Measurements from ENCODE around the gene HLCS. TPM values are rescaled to one million over a fixed set of nuclear protein-coding genes. Genes with fewer than 3 reads are reported as not detected.

Gene HLCS
- polyA plus RNA-seq, 1 donor (not counting 4 experiments of a cell fraction or from before 2014, with no cell fraction given): 11.5 TPM

GRCh38 chr21:36723371-36723881 lies 243.0 kb downstream of the HLCS start:
- Histone ChIP-seq H3K4me2 (ENCODE audit: control insufficient read depth, extremely low read depth, insufficient read depth, low read depth, low read length) (no peak overlapping the region), H3K4me1 (ENCODE audit: control insufficient read depth, extremely low read depth, insufficient read depth, low read length) (peaks cover 13% of the 10 kb centered on the region), H3K27ac (ENCODE audit: control insufficient read depth, insufficient read depth, low read length) (no peak overlapping the region), H3K4me3 (ENCODE audit: control insufficient read depth in 2 of 3, extremely low read depth in 1 of 3, insufficient read depth in 2 of 3, low read depth in 1 of 3, low read length in 3 of 3) (no peak overlapping the region), H3K27me3 (ENCODE audit: control insufficient read depth, extremely low read depth, insufficient read depth, low read length) (peaks cover 10% of the 10 kb centered on the region), H3K79me2 (ENCODE audit: control insufficient read depth, insufficient read depth, low read length) (no peaks in the 10 kb centered on the region), H2AFZ (ENCODE audit: control insufficient read depth, low read length) (no peak overlapping the region), H4K20me1 (ENCODE audit: control insufficient read depth, extremely low read depth, insufficient read depth, low read length) (no peaks in the 10 kb centered on the region), H3K9ac (ENCODE audit: control insufficient read depth, extremely low read depth, insufficient read depth, low read length) (no peak overlapping the region), H3K9me3 (ENCODE audit: control insufficient read depth, low read depth, low read length) (no peaks in the 10 kb centered on the region), H3K36me3 (ENCODE audit: control insufficient read depth in 2 of 2, extremely low read depth in 1 of 2, insufficient read depth in 2 of 2, low read length in 2 of 2) (no peaks in the 10 kb centered on the region), H3K9me1 (ENCODE audit: control insufficient read depth, extremely low read depth, insufficient read depth, low read length) (no peaks in the 10 kb centered on the region)
- FAIRE-seq (no peak), DNase-seq (ENCODE audit: low read depth, low spot score) (no peak)
- TF ChIP-seq CTCF (optimal IDR thresholded peaks at IDR 0.05 in 1 of 3, IDR thresholded peaks at IDR 0.05 in 1 of 3, conservative IDR thresholded peaks at IDR 0.05 in 1 of 3; ENCODE audit: extremely low read depth in 1 of 3, insufficient read depth in 2 of 3, low read length in 3 of 3) (no peak), EZH2 (IDR thresholded peaks at IDR 0.05; ENCODE audit: low read length) (no peak)
- dilution Hi-C loops (cut with MboI; ENCODE audit: extremely low pct_ligation_motif_present, low sequenced_read_pairs): no loop called here

- Histone ChIP-seq H3K27me3 (ENCODE audit: control insufficient read depth, extremely low read depth, insufficient read depth, low read length) (peaks cover 4% of the 10 kb centered on the region), H3K9me1 (ENCODE audit: control insufficient read depth, extremely low read depth, insufficient read depth, low read length) (no peaks in the 10 kb centered on the region), H4K20me1 (ENCODE audit: control insufficient read depth, extremely low read depth, insufficient read depth, low read length) (no peaks in the 10 kb centered on the region), H2AFZ (ENCODE audit: control insufficient read depth, low read length) (no peak overlapping the region), H3K27ac (ENCODE audit: control insufficient read depth, insufficient read depth, low read length) (no peak overlapping the region), H3K4me2 (ENCODE audit: control insufficient read depth, extremely low read depth, insufficient read depth, low read depth, low read length) (no peak overlapping the region), H3K9ac (ENCODE audit: control insufficient read depth, extremely low read depth, insufficient read depth, low read length) (no peak overlapping the region), H3K4me1 (ENCODE audit: control insufficient read depth, extremely low read depth, insufficient read depth, low read length) (peaks cover 13% of the 10 kb centered on the region), H3K9me3 (ENCODE audit: control insufficient read depth, low read depth, low read length) (no peaks in the 10 kb centered on the region), H3K79me2 (ENCODE audit: control insufficient read depth, insufficient read depth, low read length) (no peaks in the 10 kb centered on the region), H3K36me3 (ENCODE audit: control insufficient read depth in 2 of 2, extremely low read depth in 1 of 2, insufficient read depth in 2 of 2, low read length in 2 of 2) (no peaks in the 10 kb centered on the region), H3K4me3 (ENCODE audit: control insufficient read depth in 2 of 3, extremely low read depth in 1 of 3, insufficient read depth in 2 of 3, low read depth in 1 of 3, low read length in 3 of 3) (no peak overlapping the region)
- dilution Hi-C loops (cut with MboI; ENCODE audit: extremely low pct_ligation_motif_present, low sequenced_read_pairs): no loop called here
- no peak for DNase-seq (ENCODE audit: low read depth, low spot score)
- no peak for TF ChIP-seq EZH2 (IDR thresholded peaks at IDR 0.05; ENCODE audit: low read length)
- no peak for TF ChIP-seq CTCF (optimal IDR thresholded peaks at IDR 0.05 in 1 of 3, IDR thresholded peaks at IDR 0.05 in 1 of 3, conservative IDR thresholded peaks at IDR 0.05 in 1 of 3; ENCODE audit: extremely low read depth in 1 of 3, insufficient read depth in 2 of 3, low read length in 3 of 3)
- FAIRE-seq: no peak
Measured at GRCh38 chr21:36722370-36723368, 243.8 kb downstream of the HLCS start.
